ENCODE results near the gene MTMR8. TPM values are rescaled to one million over a fixed set of nuclear protein-coding genes. Genes with fewer than 3 reads are reported as not detected.
"Not testable (repeated sequence)": the region's sequence is repeated elsewhere in the genome, so short reads cannot be mapped to it uniquely, and the experiment has no call there.

The MTMR8 gene
- 0.26 and 0.51 TPM in 2 replicates for total RNA-seq

GRCh38 chrX:64394874-64395567, at the start of gene MTMR8:
Gene MTMR8, minus strand, starts transcription at chrX:64395452. Its CDS starts 89 bp downstream, at chrX:64395363.
- DNase-seq (ENCODE audit: low read depth in 2 of 2) = no peak

- DNase-seq (ENCODE audit: low read depth in 2 of 2) = no peak
Observed at GRCh38 chrX:64439551-64439950, 44.3 kb upstream of the MTMR8 start.

- DNase-seq (ENCODE audit: low read depth in 2 of 2) = no peak
Observed at GRCh38 chrX:64437665-64438064, 42.4 kb upstream of the MTMR8 start.

- no peak for DNase-seq (ENCODE audit: low read depth in 2 of 2)
Observed at GRCh38 chrX:64437218-64437617, 42.0 kb upstream of the MTMR8 start.

GRCh38 chrX:64428371-64428770, 33.1 kb upstream of the MTMR8 start:
- DNase-seq (ENCODE audit: low read depth in 2 of 2) = no peak

- DNase-seq (ENCODE audit: low read depth in 2 of 2) = no peak
Observed at GRCh38 chrX:64427787-64428186, 32.5 kb upstream of the MTMR8 start.

GRCh38 chrX:64427281-64427680, 32.0 kb upstream of the MTMR8 start:
- no peak for DNase-seq (ENCODE audit: low read depth in 2 of 2)

- DNase-seq (ENCODE audit: low read depth in 2 of 2) = not testable (repeated sequence)
Observed at GRCh38 chrX:64409730-64410129, 14.5 kb upstream of the MTMR8 start.

- DNase-seq (ENCODE audit: low read depth in 2 of 2) = no peak
Observed at GRCh38 chrX:64398088-64398487, 2.8 kb upstream of the MTMR8 start.

GRCh38 chrX:64395568-64395929, 297 bp upstream of the MTMR8 start:
- no peak for DNase-seq (ENCODE audit: low read depth in 2 of 2)

- DNase-seq (ENCODE audit: low read depth in 2 of 2) = no peak
Observed at GRCh38 chrX:64394059-64394873, 986 bp downstream of the MTMR8 start.

- no peak for DNase-seq (ENCODE audit: low read depth in 2 of 2)
Observed at GRCh38 chrX:64389489-64389888, 5.8 kb downstream of the MTMR8 start.

GRCh38 chrX:64380789-64381188, 14.5 kb downstream of the MTMR8 start:
- not testable (repeated sequence) for DNase-seq (ENCODE audit: low read depth in 2 of 2)

GRCh38 chrX:64379924-64380323, 15.3 kb downstream of the MTMR8 start:
- no peak for DNase-seq (ENCODE audit: low read depth in 2 of 2)

GRCh38 chrX:64377753-64378152, 17.5 kb downstream of the MTMR8 start:
- no peak for DNase-seq (ENCODE audit: low read depth in 2 of 2)

GRCh38 chrX:64352081-64352480, 43.2 kb downstream of the MTMR8 start:
- no peak for DNase-seq (ENCODE audit: low read depth in 2 of 2)

GRCh38 chrX:64350521-64350920, 44.7 kb downstream of the MTMR8 start:
- no peak for DNase-seq (ENCODE audit: low read depth in 2 of 2)

- no peak for DNase-seq (ENCODE audit: low read depth in 2 of 2)
Observed at GRCh38 chrX:64350047-64350446, 45.2 kb downstream of the MTMR8 start.

GRCh38 chrX:64342811-64343210, 52.4 kb downstream of the MTMR8 start:
- no peak for DNase-seq (ENCODE audit: low read depth in 2 of 2)

- no peak for DNase-seq (ENCODE audit: low read depth in 2 of 2)
Observed at GRCh38 chrX:64338296-64338695, 57.0 kb downstream of the MTMR8 start.

GRCh38 chrX:64334467-64334866, 60.8 kb downstream of the MTMR8 start:
- DNase-seq (ENCODE audit: low read depth in 2 of 2) = no peak

- DNase-seq (ENCODE audit: low read depth in 2 of 2) = no peak
Observed at GRCh38 chrX:64330284-64330683, 65.0 kb downstream of the MTMR8 start.

GRCh38 chrX:64321507-64321906, 73.7 kb downstream of the MTMR8 start:
- DNase-seq (ENCODE audit: low read depth in 2 of 2) = no peak

Data from dermis microvascular lymphatic vessel endothelial cell (primary cell).